GM19351 (cell line): ENCODE data around the gene MACROD2.

ENCODE experiments used
- ATAC-seq: cut with Tn5 transposase; IDR thresholded peaks from one replicate; pipeline ENCODE4 v1.9.1; 2021; ENCODE audit warnings: mild to moderate bottlenecking, moderate library complexity; ENCODE audit not compliant: unreplicated experiment

MACROD2 gene

DNA sequence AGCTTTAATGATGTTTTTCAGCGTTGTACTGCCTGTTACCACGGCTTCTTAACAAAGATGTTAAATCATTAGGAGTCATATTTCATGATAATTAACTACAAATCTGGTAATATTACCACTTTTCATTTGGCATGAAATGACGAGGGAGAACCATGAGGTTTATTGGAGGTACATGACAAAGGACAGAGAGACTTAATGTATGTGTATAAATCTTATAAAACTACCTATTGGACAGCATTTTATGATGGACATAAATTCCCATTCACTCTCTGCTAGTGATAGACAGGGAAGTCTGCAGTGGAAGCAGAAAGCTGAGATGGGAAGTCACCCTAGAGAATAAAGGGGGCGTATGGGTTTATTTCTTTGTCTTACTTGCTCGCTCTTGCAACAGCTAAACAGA is 1292.0 kb downstream of the MACROD2 start:
- ATAC-seq: no peak

GRCh38 chr20:15288106-15288505 is 1292.8 kb downstream of the MACROD2 start:
- no peak for ATAC-seq

DNA sequence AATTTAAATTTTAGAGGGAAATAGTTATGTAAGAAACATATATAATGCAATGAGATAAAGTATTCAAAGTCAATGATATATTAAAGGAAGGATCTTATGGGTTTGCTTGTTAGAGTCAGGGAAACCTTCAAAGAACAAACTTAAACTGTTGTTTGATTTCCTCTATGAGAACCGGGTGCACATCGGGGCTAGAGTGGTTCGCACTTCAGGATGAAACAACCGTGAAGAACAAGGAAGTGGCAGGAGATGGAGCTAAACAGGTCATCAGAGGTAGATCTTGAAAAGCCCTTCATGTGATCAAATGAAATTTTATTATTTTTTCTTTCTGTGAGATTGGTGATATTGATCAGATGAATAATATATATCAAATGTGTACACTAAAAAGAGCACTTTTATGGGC is 1294.0 kb downstream of the MACROD2 start:
- no peak for ATAC-seq

- no peak for ATAC-seq
Measured at GRCh38 chr20:15292405-15292804, 1297.1 kb downstream of the MACROD2 start.

- no peak for ATAC-seq
Measured at GRCh38 chr20:15296422-15296821, 1301.1 kb downstream of the MACROD2 start.

GRCh38 chr20:15297059-15297875 is 1302.0 kb downstream of the MACROD2 start:
- ATAC-seq: no peak

GRCh38 chr20:15302075-15302474 is 1306.8 kb downstream of the MACROD2 start:
- no peak for ATAC-seq

GRCh38 chr20:15310361-15310760 is 1315.0 kb downstream of the MACROD2 start:
- ATAC-seq: no peak

GRCh38 chr20:15316556-15316955 is 1321.2 kb downstream of the MACROD2 start:
- no peak for ATAC-seq

DNA sequence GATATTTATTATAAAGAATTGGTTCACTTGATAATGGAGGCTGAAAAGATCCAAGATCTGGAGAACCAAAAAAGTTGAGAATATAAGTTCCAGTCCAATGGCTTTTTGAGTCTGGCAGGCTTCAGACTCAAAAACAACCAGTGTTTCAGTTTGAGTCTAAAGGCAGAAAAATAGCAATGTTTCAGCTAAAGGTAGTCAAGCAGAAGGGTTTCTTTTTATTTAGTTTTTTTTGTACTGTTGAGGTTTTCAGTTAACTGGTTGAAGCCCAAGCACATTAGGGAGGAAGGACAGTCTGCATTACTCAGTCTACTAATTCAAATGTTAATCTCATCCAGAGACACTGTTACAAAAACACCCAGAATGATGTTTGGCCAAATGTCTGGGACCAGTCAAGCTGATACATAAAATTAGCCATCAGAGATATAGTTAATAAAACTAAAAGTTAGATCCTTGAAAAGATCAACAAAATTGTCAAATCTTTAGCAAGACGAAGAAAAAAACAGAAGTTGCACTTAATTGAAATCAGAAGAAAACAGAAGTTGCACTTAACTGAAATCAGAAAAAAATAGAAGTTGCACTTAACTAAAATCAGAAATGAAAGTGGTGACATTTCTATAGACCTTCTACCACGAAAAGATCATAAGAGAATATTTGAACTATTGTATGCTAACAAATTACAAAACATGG is 1322.4 kb downstream of the MACROD2 start:
- peak; percentile 78 for ATAC-seq

- ATAC-seq: peak; percentile 36
Measured at GRCh38 chr20:15318682-15319081, 1323.4 kb downstream of the MACROD2 start.

DNA sequence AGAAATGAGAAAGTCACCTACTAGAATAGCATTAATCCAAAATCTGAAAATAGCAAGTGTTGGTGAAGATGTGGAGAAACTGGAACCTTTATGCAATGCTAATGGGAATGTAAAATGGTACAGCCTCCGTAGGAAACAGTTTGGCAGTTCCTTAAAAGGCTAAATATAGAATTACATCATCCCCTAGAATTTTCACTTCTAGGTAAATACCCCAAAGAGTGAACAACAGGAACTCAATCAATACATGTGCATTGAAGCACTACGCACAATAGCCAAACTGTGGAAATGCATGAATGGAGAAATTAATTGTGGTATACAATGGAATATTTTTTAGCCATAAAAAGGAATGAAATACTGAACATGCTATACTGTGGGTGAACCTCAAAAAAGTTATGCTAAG is 1324.1 kb downstream of the MACROD2 start:
- no peak for ATAC-seq

- ATAC-seq: no peak
Measured at GRCh38 chr20:15320941-15321340, 1325.6 kb downstream of the MACROD2 start.

- ATAC-seq: no peak
Measured at GRCh38 chr20:15327123-15327522, 1331.8 kb downstream of the MACROD2 start.

- ATAC-seq: no peak
Measured at GRCh38 chr20:15328084-15328483, 1332.8 kb downstream of the MACROD2 start.

GRCh38 chr20:15332711-15333160 is 1337.4 kb downstream of the MACROD2 start:
- ATAC-seq: peak; percentile 79

- peak; percentile 37 for ATAC-seq
Measured at GRCh38 chr20:15333170-15333569, 1337.9 kb downstream of the MACROD2 start.

DNA sequence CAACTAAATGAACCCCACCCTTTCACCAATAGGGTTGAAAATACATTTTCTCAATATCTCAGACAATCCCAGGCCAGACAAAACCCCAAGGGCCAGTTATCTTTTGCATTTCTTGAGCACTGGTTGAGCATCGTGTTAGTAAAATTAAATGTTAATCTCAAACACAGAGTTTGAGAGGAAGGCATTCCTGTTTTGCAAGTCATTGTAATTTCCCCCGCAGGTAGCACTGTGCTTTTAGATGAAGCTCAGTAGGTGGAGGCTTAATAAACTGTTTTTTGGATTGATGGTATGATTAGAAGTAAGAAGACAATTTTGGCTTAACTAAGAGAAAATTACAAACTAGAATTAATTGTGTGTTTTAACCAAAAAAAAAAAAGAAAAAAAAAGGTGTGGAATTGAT is 1340.7 kb downstream of the MACROD2 start:
- no peak for ATAC-seq

GRCh38 chr20:15336536-15336935 is 1341.2 kb downstream of the MACROD2 start:
- ATAC-seq: no peak

GRCh38 chr20:15339264-15339663 is 1343.9 kb downstream of the MACROD2 start:
- ATAC-seq: no peak

GRCh38 chr20:15342991-15343523 is 1347.7 kb downstream of the MACROD2 start:
- no peak for ATAC-seq

DNA sequence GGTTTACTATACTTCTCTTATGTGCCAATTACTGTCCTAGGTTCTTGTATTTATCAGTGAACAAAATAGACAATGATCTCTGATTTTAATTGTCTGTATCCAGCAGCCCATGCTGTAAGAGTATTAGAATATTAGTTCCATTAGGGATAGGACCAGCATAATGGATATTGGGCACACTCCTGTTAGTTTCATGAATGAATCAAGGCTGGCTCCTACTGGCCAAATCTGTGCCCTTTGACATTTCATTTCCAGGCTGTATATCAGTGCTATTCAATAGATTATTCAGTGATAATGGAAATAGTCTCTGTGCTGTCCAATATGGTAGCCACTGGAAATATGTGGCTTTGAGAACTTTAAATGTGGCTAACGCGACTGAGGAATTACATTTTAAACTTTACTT is 1350.0 kb downstream of the MACROD2 start:
- ATAC-seq: no peak
